ENCODE measurements around the gene FBXO15.
A peak's percentile ranks its signal among the peaks of the same experiment; 100 is the strongest.

Gene FBXO15

GRCh38 chr18:74082742-74083556, 64.7 kb downstream of the FBXO15 start:
- CTCF ChIA-PET: interaction anchor here (0.5 to 1.2 kb wide), 9 partner anchors 11 to 411 kb away, joined by 3 to 7 read pairs (median 4); no protein-coding TSS in a partner anchor
- Histone ChIP-seq H3K4me1 (ENCODE audit: control insufficient read depth, insufficient read depth, low read length) (no peaks in the 10 kb centered on the region), H3K9me3 (ENCODE audit: control insufficient read depth, insufficient read depth, low read depth, low read length) (no peaks in the 10 kb centered on the region), H3K27ac (ENCODE audit: extremely low read depth, low read depth, low read length) (no peak overlapping the region), H3K4me3 (ENCODE audit: low read depth, low read length) (no peak overlapping the region), H3K36me3 (ENCODE audit: control insufficient read depth in 2 of 2, insufficient read depth in 1 of 2, low read length in 2 of 2) (no peaks in the 10 kb centered on the region)
- POLR2A ChIA-PET: no interaction called here
- TF ChIP-seq SCRT2 (tag by site-specific recombination; IDR thresholded peaks at IDR 0.05) (no peak), YY1 (tag by site-specific recombination; IDR thresholded peaks at IDR 0.05) (no peak), ZNF274 (IDR thresholded peaks at IDR 0.05; ENCODE audit: low read length) (no peak), ZNF274 (tag by site-specific recombination; IDR thresholded peaks at IDR 0.05; ENCODE audit: borderline replicate concordance) (no peak), HOXD13 (CRISPR knock-in tag; IDR thresholded peaks at IDR 0.05; ENCODE audit: borderline replicate concordance) (no peak), ZNF157 (tag by site-specific recombination; IDR thresholded peaks at IDR 0.05) (no peak), BCL11A (tag by site-specific recombination; IDR thresholded peaks at IDR 0.05; ENCODE audit: low read depth) (no peak), ZNF449 (tag by site-specific recombination; IDR thresholded peaks at IDR 0.05) (no peak), ZNF561 (tag by site-specific recombination; IDR thresholded peaks at IDR 0.05; ENCODE audit: borderline replicate concordance) (no peak), PBX3 (CRISPR knock-in tag; IDR thresholded peaks at IDR 0.05) (no peak), ZNF169 (tag by site-specific recombination; IDR thresholded peaks at IDR 0.05) (no peak)

GRCh38 chr18:74081966-74082741, 65.5 kb downstream of the FBXO15 start:
- TF ChIP-seq CTCF (tag by site-specific recombination; IDR thresholded peaks at IDR 0.05): peak; percentile 91
- TF ChIP-seq ZNF266 (tag by site-specific recombination; IDR thresholded peaks at IDR 0.05; ENCODE audit: low read depth): no peak
- ChIA-PET CTCF (interaction anchor here (0.6 to 1.2 kb wide), 3 partner anchors 10 to 411 kb away, joined by 3 to 4 read pairs (median 4); no protein-coding TSS in a partner anchor), POLR2A (no interaction called here)
- H3K27ac ChIP-seq (ENCODE audit: extremely low read depth, low read depth, low read length): no peak overlapping the region
- no peaks in the 10 kb centered on the region for H3K4me1 ChIP-seq (ENCODE audit: control insufficient read depth, insufficient read depth, low read length)
- H3K36me3 ChIP-seq (ENCODE audit: control insufficient read depth in 2 of 2, insufficient read depth in 1 of 2, low read length in 2 of 2): no peaks in the 10 kb centered on the region
- H3K9me3 ChIP-seq (ENCODE audit: control insufficient read depth, insufficient read depth, low read depth, low read length): no peaks in the 10 kb centered on the region
- no peak overlapping the region for H3K4me3 ChIP-seq (ENCODE audit: low read depth, low read length)

- Histone ChIP-seq H3K36me3 (ENCODE audit: control insufficient read depth in 2 of 2, insufficient read depth in 1 of 2, low read length in 2 of 2) (no peaks in the 10 kb centered on the region), H3K9me3 (ENCODE audit: control insufficient read depth, insufficient read depth, low read depth, low read length) (no peaks in the 10 kb centered on the region), H3K27ac (ENCODE audit: extremely low read depth, low read depth, low read length) (no peak overlapping the region), H3K4me1 (ENCODE audit: control insufficient read depth, insufficient read depth, low read length) (no peaks in the 10 kb centered on the region), H3K4me3 (ENCODE audit: low read depth, low read length) (no peak overlapping the region)
- CTCF ChIA-PET: no interaction called here
- TF ChIP-seq TSHZ1 (tag by site-specific recombination; IDR thresholded peaks at IDR 0.05; ENCODE audit: borderline replicate concordance) (no peak), WT1 (tag by site-specific recombination; IDR thresholded peaks at IDR 0.05) (no peak), PRDM4 (tag by site-specific recombination; IDR thresholded peaks at IDR 0.05) (peak; percentile 46; the same call in 1 of the 2 replicates), ZNF626 (tag by site-specific recombination; IDR thresholded peaks at IDR 0.05) (no peak)
- POLR2A ChIA-PET: no interaction called here
These were observed 69.4 kb downstream of the FBXO15 start for GRCh38 chr18:74078257-74078656.

All from HEK293 (cell line).